GM21367 (cell line): ENCODE data around the gene FAM83D.
"Not testable (repeated sequence)": the region's sequence is repeated elsewhere in the genome, so short reads cannot be mapped to it uniquely, and the experiment has no call there.

Experiments used
- ATAC-seq: cut with Tn5 transposase; IDR thresholded peaks from one replicate; pipeline ENCODE4 v1.9.1; 2021; ENCODE audit not compliant: unreplicated experiment

FAM83D gene

GRCh38 chr20:38935285-38935684, 9.1 kb downstream of the FAM83D start:
- ATAC-seq, result no peak

- ATAC-seq, result no peak
Measured at GRCh38 chr20:38935967-38936407, 9.8 kb downstream of the FAM83D start.

- no peak for ATAC-seq
Measured at GRCh38 chr20:38937000-38937399, 10.8 kb downstream of the FAM83D start.

GRCh38 chr20:38937978-38938473, 11.8 kb downstream of the FAM83D start:
- no peak for ATAC-seq

GRCh38 chr20:38939686-38940085, 13.5 kb downstream of the FAM83D start:
- ATAC-seq, result no peak

GRCh38 chr20:38940644-38941043, 14.4 kb downstream of the FAM83D start:
- no peak for ATAC-seq

GRCh38 chr20:38941726-38942389, 15.6 kb downstream of the FAM83D start:
- ATAC-seq, result no peak

GRCh38 chr20:38945012-38945411, 18.8 kb downstream of the FAM83D start:
- no peak for ATAC-seq

- ATAC-seq, result no peak
Measured at GRCh38 chr20:38946836-38947235, 20.6 kb downstream of the FAM83D start.

GRCh38 chr20:38947931-38948362, 21.7 kb downstream of the FAM83D start:
- ATAC-seq, result no peak

GRCh38 chr20:38950254-38950653, 24.0 kb downstream of the FAM83D start:
- ATAC-seq, result no peak

GRCh38 chr20:38951611-38952010, 25.4 kb downstream of the FAM83D start:
- no peak for ATAC-seq

GRCh38 chr20:38952153-38952552, 25.9 kb downstream of the FAM83D start:
- no peak for ATAC-seq

GRCh38 chr20:38953630-38954340, 27.6 kb downstream of the FAM83D start:
- no peak for ATAC-seq

GRCh38 chr20:38957235-38957876, 31.1 kb downstream of the FAM83D start:
- ATAC-seq, result no peak

GRCh38 chr20:38957915-38958485, 31.8 kb downstream of the FAM83D start:
- ATAC-seq, result no peak

GRCh38 chr20:38960187-38960687, 34.0 kb downstream of the FAM83D start:
- not testable (repeated sequence) for ATAC-seq

- ATAC-seq, result no peak
Measured at GRCh38 chr20:38961530-38962043, 35.4 kb downstream of the FAM83D start.

GRCh38 chr20:38962044-38962927, 36.1 kb downstream of the FAM83D start, which contains the start of gene DHX35:
DHX35 (plus strand) TSS chr20:38962344; CDS start chr20:38962368, 24 bp downstream.
- ATAC-seq, result peak; percentile 87

- ATAC-seq, result no peak
Measured at GRCh38 chr20:38962928-38963401, 36.7 kb downstream of the FAM83D start.
